SK-N-SH (cell line): ENCODE results near the gene FAM219A.

Experiments
- EP300 ChIP-seq, 2 experiments: IDR thresholded peaks; 2 replicates each; pipeline versions ENCODE4 v1.4.0 to v1.6.1; 2012; ENCODE audit warnings: borderline replicate concordance in 1 of 2, low read depth in 1 of 2, low read length in 1 of 2
- GABPA ChIP-seq: IDR thresholded peaks from 2 replicates; pipeline ENCODE4 v1.4.0; 2012; ENCODE audit warnings: low read depth, mild to moderate bottlenecking
- POLR2AphosphoS5 ChIP-seq: IDR thresholded peaks from 2 replicates; pipeline ENCODE4 v1.6.1; 2012; ENCODE audit warnings: low read depth, low read length
- SMC3 ChIP-seq: IDR thresholded peaks from 2 replicates; pipeline ENCODE4 v1.6.1; 2012; ENCODE audit warnings: low read depth, low read length, improper control_type of control experiment
- TF ChIP-seq, protein P1 (sequence below): IDR thresholded peaks from 2 replicates; pipeline ENCODE4 v1.6.1; 2012; ENCODE audit warnings: mild to moderate bottlenecking, low read depth, low read length, moderate library complexity
- TF ChIP-seq, protein P2 (sequence below): fragments of 200-600 bp; sonication (generic); IDR thresholded peaks from 2 replicates; pipeline ENCODE4 v1.6.1; 2017; ENCODE audit warnings: antibody characterized with exemption, mild to moderate bottlenecking, moderate library complexity

DNA sequence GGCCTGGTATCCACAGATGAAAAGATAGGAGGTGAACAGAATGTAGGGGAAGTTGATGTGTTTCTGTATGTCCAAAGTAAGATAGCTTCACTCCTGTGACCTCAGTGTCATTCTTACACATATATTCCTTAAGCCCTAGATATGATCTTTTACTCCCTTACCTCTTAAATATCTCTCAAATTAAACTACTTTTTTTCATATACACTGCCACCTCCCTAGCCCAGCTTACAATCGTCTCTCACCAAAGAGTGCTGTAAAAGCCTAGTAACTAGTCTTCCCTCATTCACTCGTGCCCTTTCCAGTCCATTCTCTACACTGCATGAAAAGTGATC lies 5.5 kb upstream of the FAM219A start:
- no peak for TF ChIP-seq GABPA
- TF ChIP-seq, protein P1, sequence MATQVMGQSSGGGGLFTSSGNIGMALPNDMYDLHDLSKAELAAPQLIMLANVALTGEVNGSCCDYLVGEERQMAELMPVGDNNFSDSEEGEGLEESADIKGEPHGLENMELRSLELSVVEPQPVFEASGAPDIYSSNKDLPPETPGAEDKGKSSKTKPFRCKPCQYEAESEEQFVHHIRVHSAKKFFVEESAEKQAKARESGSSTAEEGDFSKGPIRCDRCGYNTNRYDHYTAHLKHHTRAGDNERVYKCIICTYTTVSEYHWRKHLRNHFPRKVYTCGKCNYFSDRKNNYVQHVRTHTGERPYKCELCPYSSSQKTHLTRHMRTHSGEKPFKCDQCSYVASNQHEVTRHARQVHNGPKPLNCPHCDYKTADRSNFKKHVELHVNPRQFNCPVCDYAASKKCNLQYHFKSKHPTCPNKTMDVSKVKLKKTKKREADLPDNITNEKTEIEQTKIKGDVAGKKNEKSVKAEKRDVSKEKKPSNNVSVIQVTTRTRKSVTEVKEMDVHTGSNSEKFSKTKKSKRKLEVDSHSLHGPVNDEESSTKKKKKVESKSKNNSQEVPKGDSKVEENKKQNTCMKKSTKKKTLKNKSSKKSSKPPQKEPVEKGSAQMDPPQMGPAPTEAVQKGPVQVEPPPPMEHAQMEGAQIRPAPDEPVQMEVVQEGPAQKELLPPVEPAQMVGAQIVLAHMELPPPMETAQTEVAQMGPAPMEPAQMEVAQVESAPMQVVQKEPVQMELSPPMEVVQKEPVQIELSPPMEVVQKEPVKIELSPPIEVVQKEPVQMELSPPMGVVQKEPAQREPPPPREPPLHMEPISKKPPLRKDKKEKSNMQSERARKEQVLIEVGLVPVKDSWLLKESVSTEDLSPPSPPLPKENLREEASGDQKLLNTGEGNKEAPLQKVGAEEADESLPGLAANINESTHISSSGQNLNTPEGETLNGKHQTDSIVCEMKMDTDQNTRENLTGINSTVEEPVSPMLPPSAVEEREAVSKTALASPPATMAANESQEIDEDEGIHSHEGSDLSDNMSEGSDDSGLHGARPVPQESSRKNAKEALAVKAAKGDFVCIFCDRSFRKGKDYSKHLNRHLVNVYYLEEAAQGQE = no peak
- TF ChIP-seq, protein P2, sequence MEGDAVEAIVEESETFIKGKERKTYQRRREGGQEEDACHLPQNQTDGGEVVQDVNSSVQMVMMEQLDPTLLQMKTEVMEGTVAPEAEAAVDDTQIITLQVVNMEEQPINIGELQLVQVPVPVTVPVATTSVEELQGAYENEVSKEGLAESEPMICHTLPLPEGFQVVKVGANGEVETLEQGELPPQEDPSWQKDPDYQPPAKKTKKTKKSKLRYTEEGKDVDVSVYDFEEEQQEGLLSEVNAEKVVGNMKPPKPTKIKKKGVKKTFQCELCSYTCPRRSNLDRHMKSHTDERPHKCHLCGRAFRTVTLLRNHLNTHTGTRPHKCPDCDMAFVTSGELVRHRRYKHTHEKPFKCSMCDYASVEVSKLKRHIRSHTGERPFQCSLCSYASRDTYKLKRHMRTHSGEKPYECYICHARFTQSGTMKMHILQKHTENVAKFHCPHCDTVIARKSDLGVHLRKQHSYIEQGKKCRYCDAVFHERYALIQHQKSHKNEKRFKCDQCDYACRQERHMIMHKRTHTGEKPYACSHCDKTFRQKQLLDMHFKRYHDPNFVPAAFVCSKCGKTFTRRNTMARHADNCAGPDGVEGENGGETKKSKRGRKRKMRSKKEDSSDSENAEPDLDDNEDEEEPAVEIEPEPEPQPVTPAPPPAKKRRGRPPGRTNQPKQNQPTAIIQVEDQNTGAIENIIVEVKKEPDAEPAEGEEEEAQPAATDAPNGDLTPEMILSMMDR = no peak
- TF ChIP-seq SMC3 = no peak
- no peak for TF ChIP-seq EP300 (IDR thresholded peaks at IDR 0.05; ENCODE audit: borderline replicate concordance in 1 of 2, low read depth in 1 of 2, low read length in 1 of 2)
- no peak for TF ChIP-seq POLR2AphosphoS5
